Measurements from ENCODE around the gene EHD4.

EHD4 gene

DNA sequence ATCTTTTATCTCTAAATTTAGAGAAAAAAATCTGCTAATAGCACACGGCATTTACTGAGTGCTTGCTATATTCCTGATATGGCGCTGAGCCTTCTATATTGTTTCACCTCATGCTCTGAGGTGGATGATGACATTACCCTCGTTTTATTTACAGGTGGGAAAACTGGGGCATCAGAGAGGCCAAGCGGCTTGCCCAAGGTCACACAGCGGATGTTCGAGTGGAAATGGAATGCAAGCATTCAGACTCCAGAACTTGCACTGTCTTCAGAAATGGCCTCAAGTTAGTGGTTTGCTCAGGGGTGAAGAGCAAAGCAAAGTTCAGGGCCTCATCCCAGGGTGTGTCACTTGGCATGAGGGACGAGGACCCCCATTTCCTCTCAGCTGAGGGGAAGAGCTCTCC, 17.3 kb downstream of the EHD4 start:
- no peak for FAIRE-seq

DNA sequence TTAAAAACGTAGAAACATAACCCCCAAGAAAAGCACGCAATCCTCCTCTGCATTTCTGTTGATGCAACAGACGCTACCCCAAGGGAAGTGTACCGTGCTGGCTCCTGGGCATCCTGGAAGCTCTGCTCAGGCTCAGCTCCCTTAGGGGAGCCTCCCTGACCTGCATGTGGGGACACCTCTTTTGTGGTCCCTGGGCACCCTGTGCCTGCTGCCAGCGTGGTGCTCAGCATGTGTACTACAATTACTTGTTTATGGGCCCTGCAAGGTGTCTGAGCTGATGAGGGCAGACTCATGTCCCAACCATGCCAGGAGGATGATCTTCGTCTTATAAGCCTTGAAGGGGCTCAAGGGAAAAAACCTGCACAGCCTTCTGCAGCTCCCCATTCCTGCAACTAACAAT, 18.3 kb downstream of the EHD4 start:
- FAIRE-seq, result no peak

DNA sequence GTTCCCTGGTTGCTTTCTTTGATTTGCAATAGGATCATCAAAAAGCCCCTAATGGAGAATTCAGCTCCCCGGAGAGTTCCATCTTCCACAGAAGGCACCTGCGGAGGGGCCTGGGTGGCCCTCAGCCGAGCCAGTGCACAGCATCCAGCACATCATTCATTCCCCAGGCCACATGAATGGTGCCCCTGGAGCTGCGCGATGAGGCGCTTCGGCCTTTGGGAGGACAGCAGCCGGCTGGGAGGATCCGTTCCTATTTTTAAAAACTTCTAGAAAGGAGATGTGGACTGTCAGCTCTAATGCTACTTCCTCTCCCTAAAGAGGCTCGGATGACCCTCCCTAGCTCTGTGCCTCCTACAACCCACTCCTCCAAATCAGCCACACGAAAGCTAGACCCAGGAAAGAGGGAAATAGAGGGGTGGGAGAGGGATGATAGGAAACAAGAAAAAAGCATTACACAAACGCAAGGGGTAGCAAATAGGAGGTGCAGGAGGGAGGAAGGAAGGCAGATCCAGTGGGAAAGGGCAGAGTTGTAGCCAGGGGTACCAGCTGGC, 20.3 kb downstream of the EHD4 start:
- no peak for FAIRE-seq

DNA sequence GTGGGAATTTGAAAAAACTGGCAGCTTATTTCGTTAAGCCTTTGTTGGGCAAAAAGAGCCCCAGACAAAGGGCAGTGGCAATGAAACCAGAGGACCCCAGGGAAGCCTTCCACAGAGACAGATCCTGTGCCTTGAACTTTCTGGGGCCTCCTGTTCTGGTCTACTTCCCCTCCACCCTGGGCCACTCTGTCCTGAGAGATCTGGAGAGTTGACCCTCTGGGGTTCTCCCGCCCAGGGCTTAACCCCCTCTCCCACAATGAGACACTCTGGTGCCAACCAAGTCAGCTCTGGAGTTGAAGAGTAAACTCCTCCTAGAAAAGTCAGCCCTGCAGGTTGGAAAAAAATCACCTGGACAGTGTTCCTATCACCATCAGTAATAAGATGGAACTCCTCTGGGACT, 20.8 kb downstream of the EHD4 start:
- FAIRE-seq, result no peak

DNA sequence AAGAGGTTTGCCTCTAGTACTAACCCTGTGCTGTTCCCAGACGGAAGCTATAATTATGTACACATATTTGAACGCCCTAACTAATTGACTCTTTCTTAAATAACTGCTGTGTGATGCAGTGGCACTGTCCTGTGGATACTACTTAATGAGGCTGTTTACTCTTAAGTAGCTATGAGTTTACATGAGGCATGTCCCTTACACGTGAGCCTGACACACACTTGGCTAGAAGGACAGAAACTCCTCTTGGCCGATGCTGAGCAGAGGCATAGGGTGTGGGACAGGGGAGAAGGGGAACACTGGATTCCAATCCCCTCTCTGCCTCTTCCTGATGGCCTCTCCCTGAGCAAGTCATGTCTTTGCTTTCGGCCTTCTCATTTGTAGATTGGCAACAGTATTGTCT, 21.9 kb downstream of the EHD4 start:
- no peak for FAIRE-seq

DNA sequence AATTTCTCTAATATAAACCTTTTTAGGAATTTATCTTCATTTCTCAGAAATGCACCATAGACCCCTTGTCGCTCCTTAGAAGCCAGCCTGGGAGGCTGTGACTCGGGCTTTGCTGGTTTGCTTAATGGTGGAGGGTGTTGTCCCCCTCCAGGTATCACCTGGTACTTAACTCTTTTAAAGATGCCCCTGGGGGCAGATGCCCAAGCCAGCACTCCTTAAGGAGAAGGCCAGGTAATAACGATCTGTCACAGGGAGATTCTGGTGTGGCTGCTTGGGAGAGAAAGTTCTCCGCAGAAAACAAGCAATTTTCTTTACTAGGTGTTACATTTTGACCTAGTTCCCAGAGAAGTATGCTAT, 22.3 kb downstream of the EHD4 start:
- FAIRE-seq, result no peak

DNA sequence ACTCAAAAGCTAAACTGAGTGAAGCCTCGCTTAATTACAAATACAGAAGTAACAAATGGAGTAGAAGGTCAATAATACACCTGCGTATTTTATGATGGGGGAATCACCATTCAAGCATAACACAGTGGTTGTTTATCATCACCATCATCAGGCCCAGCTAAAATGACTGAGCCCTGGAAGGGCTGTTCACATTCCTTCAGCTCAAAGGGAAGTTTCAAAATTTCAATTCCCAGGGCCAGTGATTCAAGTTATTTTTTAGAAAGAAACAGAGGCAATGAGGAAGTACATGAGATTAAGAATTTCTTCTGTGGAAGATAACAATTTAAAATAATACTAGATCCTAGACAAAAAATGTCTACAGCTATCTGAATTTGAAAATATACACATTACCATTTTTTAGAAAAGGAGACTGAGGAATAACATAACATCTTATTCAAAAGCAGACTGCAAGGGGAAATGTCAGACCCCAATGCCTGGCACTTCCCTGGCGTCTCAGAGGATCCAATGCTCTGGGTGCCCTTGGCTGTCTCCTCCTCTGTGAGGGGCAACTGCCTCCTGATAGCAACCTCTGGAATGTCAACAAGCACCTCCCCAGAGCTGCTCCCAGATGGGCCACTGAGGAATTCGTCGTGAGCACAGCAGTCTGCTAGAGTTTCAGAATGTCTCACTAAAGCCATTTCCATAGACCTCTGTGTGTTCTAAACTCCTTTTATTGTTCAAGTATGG, 22.8 kb downstream of the EHD4 start:
- no peak for FAIRE-seq

DNA sequence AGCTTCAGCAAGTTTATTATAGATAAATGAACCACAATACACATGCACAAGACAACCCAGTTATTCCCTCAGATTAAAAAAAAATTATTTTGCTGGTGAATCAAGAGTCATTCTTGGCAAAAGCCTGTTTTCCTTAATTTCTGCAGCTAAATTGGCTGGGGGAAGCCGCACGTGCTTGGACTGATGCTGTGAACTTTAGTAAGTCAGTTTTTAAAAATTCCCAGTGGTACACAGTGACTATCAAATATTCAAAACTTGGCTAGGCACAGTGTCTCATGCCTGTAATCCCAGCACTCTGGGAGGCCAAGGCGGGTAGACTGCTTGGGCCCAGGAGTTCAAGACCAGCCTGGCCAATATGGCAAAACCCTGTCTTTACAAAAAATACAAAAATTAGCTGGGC, 23.9 kb downstream of the EHD4 start:
- FAIRE-seq, result no peak

DNA sequence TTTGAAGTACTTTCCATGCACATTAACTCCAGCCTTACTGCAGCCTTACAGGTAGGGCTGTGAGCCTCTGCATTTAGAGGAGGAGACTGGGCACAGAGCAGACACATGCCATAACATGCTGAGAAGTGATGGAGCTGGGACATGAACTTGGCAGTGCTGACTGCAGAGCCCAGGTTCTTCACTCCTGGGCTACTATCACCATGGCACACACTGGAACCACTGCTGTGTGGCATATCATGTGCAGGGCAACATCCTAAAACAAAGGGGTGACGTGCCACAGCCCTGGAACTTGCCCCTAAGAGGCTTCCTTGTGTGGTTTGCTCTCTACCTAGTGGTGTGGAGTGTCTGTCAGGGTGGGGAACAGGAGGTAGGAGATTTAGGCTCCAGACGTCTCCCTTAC, 25.4 kb downstream of the EHD4 start:
- FAIRE-seq, result no peak

DNA sequence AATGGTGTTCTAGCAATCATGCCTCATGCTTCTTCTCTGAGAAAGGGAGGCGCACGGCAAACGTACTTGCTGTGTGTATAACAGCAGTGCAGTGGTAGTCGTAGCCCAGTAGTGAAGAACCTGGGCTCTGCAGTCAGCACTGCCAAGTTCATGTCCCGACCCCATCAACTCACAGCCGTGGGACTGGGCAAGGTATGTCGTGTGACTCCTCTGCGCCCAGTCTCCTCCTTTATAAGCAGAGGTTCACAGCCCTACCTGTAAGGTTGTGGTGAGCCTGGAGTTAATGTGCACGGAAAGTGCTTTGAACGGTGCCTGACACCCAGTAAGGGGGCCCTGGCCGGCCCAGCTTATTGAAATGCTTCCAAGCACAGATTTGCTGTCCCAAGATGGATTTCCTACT, 26.6 kb downstream of the EHD4 start:
- no peak for FAIRE-seq

DNA sequence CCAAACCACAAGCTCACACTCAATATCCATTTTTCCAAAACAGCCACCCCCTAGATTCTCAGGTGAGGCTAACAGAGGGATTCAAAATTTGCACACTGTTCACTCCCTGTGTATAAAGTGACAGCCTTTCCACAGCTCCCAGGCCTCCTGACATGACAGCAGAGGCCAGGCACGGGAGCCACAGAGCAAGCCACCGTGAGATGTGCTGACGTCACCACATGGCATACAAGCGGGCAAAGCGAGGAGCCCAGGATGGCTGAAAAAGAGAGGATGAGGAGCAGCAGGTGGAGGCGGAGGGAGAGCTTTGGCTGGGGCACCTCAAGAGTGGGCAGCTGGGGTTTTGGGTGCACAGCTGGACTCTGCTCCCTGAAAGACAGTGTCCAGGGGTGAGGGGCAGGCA, 27.1 kb downstream of the EHD4 start:
- FAIRE-seq, result no peak

DNA sequence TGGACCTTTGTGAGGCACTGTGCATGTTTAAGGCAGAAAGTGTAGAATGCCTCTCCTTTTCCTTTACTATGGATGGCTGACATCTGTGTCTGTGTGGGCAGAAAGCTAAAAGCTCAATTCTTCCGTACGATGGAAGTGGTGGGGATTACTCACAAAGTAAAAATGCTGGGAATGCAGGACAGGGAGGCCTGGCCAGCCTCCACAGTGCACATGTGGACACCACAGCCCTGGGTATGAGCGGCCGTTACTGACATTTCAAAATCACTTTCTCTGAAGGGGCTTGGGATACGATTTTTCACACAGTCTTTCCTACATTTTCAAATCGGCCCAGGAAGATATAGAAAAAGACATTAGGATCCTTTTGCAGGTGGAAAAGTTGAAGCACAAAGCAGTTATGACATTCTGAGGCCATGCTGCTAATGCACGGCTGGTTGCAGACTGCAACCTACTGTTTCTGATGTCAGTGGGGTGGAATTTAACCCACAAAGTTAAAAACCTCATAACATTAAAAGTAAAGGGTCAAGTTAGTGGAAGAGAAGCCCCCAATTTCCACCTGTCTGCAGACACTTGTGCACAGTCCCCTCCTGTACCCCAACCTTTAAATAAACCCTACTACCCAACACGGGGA, 27.9 kb downstream of the EHD4 start:
- FAIRE-seq, result no peak

DNA sequence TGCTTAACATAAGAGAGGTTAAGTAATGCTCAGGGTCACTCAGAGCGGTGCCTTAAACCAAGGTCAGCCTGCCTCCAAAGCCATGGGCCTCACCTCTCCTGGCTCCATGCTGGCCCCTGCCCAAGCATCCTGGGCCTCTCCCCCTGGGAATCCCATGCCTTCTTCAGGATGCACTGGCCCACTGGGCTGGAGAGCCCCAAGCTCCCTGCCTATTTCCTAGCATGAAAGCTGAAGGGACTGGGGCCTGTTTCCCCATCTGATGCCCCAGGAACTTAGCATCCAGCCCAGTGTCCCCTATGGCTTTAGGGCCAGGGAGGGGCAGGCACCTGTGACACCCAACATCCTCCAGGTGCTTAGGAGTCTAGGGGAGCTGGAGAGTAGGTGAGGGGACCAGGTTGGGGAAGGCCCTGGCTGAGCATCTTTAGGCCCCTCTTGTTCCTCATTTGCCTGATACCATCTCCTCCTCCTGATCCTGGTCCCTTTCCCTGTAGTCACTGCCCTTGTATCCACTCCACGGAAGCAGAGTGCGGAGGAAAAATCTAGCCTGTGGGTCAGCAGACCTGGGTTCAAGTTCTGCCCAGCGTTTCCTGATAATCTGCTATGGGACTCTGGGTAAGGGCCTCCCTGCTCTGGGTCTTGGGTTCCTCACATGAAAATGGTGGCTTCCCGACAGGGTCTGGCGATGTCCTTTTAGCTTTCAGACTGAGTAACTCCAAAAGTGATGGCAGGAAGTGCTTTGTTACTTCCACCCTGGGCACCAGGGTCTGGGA, 28.6 kb downstream of the EHD4 start:
- FAIRE-seq, result no peak

DNA sequence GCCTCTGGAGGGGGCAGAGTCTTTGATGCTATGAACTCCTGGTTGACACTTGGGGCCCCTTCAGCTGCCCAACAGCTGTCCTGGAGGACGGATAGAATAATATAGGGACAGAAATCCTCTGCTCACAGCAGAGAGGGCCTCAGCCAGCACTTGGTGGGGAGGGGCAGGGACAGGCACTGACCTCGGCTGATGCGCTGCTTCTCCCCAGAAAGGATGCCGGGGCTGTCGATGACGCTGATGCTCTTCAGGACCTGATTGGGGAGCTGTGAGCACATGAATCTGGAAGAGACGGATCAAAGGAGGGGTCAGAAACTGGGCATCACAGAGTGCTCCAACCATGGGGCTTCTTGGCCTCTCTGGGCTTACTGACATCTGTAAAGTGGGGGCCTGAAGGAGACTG, 29.5 kb downstream of the EHD4 start:
- FAIRE-seq, result no peak

DNA sequence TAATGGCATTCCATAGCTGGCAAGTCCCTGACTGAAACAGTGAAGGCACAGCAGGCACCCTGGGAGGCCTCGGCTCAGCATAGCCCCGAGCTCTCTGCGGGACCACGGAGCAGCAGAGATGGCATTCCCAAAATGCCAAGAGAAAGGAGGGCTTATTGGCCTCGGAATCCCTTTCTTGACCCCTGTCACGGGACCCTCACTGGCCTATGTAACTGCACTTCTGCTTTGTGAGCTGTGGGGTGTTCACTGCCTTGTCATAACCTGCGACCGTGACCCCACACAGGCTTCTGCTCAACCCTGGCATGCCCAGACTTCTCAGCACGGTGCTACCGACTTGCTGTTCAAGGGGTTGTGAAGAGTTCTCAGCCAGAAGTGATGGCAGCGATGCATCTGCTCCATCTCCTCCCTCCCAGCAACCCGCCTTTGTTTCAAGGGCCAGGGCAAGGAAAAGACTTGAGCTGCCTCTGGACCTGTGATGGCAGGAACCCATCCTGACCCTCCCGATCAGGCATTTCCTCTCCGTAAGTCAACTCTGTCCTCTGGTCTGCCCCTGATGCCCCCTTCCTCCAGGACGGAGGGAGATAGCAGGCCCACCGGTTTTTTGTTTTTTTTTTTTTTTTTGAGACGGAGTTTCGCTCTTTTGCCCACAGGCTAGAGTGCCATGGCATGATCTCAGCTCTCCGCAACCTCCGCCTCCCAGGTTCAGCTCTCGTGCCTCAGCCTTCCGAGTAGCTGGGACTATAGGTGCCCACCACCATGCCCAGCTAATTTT, 30.5 kb downstream of the EHD4 start:
- FAIRE-seq, result no peak

DNA sequence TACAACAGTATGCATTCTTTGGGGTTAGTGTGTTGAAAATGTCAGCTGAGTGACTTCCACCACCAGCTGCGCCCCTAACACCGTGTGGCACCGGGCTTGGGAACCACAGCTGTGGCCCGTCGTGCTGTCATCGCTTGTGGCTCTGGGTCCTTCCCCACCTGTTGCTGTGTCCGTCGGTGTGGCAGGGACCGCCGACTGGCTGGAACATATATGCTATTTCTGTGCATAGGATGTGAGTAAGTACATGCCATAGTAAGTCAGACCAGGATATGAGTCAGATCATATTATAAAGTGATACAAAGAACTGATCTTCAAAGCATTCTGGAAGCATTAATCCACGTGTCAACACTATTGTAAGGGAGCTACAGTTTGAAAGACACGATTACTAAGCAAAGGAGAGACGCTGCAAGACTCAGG, 31.9 kb downstream of the EHD4 start:
- FAIRE-seq, result no peak

DNA sequence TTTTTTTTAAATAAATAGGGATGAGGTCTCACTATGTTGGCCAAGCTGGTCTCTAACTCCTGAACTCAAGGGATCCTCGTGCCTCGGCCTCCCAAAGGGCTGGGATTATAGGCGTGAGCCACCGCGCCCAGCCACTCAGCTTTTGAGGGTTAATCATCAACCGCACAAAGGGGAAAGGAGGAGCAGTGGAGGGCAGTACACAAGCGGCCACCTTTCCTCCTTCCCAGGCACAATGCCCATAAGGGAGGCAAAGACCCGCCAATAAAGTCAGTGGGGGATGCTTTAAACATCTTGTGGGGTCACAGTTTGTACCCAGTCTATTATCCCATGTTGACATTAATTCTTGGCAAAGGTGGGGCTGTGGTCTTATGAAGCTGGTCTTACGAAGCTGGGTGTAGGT, 32.4 kb downstream of the EHD4 start:
- no peak for FAIRE-seq

DNA sequence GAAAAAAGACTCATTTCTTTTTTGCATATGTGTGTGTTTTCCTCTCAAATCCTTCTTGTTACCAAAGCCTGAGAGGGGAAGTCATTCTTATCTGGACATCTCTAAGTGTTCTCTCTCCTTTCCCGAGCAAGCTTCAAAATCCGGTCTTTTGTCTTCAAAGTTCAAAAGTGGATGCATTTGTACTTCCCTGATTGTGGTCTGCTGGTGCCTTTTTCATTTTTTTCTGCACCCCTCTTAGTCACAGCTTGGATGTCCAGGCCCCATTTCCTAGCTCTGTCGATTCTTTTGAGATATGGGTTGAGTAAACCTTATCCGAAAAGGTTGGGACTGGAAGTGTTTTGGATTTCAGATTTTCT, 34.8 kb downstream of the EHD4 start:
- FAIRE-seq, result no peak

DNA sequence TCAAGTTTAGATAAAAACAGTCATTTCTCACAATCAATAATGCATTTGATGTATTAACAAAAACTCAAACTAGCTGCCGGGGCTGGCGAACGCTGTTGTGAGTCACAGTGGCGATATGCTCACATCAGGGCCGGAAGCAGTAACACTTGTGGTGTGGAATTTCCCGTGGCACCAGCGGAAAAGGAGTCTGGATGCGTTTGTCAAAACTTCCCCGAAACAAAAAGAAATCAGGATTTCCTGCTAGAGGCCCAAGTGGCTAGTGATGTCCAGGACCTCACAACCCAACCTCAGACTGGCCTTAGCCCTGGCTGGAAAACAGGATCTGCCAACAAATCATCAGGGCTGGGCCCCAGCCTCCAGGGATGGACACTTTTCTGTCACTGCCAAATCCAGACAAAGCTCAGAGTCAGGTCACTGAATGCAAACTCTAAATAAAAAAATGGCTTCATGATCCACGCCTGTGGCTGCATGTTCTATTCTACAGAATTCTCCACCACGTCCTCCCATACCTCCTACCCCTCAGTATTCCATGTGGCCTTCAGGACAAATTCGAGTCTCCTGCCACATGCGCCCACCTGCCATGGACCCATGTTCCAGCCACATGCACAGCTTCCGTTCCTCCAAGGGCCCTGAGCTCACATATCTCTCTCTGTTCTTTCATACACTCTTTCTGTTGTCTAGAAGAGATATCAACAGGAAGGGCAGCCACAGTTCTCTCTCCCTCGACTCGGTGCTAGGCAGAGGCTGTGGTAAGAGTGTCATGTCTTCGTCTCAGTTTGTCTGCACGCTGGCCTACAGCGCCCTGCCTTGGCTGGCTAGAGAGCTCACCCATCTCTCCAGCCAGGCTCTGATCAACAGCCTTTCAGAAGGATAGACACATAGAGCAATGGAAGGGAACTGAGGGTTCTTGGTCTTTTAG, 35.4 kb downstream of the EHD4 start:
- no peak for FAIRE-seq

DNA sequence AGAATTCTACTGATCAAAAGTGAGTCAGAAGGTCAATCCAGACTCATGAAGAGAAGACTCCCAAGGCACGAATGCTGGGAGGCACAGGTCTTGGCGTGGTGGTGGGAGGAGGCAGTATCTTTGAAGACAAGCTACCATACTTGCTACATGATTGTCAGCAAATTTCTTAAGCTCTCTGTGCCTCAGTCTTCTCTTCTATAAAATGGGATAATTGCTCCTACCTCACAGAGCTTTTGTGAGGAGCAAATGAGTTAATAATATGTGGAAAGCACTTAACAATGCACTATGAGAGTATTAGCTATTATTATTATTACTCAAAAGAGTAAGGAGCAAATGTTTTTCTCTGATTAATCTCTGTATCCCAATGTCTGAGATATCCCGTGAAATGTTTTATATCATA, 36.2 kb downstream of the EHD4 start:
- no peak for FAIRE-seq

DNA sequence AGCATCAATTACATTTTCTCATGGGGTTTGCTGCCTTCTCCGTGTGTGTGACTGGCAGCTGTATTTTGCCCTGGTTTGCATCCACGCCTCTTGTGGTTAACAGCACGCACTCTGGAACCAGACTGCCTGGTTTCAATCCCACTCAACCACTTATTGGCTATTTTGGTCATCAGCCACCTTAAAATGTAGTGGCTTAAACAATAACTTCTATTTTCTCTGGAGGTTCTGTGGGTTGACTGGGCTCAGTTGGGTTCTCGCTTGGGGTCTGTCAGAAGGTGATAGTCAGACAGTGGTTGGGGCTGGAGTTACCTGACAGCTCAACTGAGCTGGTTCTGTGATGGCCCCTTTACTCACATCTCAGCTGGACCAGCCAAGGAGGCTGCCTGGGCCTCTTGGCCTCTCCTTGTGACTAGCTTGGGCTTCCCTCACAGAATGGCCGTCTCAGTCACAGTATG, 36.8 kb downstream of the EHD4 start:
- no peak for FAIRE-seq

DNA sequence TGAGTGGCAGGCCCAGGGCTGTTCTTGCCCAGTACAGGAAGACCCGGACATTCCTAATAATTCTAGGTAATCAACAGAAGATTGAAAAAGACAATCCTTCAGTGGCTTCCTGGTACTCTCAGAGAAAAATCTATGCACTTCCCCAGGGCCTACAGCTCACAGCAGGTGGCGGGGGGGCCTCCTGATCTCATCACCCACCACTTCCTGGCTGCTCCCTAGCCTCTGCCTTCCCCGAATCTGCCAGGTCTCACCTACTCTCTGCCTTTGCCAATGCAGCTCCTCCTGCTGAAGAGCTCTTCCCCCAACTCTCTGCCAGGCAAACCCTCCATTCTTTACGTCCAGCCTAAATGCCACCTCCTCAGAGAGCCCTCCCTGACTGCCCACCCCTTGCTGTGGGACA, 37.5 kb downstream of the EHD4 start:
- FAIRE-seq, result no peak

All from TTC549 (cell line).